Measurements from ENCODE around the gene PHYH.

DNA sequence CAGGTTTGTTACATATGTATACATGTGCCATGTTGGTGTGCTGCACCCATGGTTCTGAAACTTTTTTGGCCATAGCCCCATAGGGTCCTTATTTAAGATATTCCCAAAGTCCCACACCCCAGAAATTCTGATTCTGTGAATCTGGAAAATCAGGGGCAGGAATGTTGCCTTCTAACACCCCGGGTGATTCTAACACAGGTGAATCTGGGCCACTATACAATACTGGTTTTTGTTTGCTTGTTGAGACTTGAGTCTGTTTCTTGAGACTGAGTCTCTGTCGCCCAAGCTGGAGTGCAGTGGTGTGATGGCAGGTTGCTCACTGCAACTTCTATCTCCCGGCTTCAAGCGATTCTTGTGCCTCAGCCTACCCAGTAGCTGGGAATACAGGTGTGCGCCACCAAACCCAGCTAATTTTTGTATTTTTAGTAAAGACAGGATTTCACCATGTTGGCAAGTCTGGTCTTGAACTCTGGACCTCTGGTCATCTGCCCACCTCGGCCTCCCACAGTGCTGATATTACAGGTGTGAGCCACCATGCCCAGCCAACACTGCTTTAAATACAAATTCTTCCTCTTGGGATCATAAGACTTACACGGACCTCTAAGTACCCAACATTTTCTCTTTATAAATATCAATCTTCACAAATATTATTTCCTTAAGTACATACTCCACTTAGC is 16.9 kb upstream of the PHYH start:
- TF ChIP-seq, protein P1, sequence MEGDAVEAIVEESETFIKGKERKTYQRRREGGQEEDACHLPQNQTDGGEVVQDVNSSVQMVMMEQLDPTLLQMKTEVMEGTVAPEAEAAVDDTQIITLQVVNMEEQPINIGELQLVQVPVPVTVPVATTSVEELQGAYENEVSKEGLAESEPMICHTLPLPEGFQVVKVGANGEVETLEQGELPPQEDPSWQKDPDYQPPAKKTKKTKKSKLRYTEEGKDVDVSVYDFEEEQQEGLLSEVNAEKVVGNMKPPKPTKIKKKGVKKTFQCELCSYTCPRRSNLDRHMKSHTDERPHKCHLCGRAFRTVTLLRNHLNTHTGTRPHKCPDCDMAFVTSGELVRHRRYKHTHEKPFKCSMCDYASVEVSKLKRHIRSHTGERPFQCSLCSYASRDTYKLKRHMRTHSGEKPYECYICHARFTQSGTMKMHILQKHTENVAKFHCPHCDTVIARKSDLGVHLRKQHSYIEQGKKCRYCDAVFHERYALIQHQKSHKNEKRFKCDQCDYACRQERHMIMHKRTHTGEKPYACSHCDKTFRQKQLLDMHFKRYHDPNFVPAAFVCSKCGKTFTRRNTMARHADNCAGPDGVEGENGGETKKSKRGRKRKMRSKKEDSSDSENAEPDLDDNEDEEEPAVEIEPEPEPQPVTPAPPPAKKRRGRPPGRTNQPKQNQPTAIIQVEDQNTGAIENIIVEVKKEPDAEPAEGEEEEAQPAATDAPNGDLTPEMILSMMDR (IDR thresholded peaks at IDR 0.05; ENCODE audit: low read depth, low read length, missing input control): no peak
- TF ChIP-seq FOXA1 (IDR thresholded peaks at IDR 0.05): no peak
- TF ChIP-seq, protein P2, sequence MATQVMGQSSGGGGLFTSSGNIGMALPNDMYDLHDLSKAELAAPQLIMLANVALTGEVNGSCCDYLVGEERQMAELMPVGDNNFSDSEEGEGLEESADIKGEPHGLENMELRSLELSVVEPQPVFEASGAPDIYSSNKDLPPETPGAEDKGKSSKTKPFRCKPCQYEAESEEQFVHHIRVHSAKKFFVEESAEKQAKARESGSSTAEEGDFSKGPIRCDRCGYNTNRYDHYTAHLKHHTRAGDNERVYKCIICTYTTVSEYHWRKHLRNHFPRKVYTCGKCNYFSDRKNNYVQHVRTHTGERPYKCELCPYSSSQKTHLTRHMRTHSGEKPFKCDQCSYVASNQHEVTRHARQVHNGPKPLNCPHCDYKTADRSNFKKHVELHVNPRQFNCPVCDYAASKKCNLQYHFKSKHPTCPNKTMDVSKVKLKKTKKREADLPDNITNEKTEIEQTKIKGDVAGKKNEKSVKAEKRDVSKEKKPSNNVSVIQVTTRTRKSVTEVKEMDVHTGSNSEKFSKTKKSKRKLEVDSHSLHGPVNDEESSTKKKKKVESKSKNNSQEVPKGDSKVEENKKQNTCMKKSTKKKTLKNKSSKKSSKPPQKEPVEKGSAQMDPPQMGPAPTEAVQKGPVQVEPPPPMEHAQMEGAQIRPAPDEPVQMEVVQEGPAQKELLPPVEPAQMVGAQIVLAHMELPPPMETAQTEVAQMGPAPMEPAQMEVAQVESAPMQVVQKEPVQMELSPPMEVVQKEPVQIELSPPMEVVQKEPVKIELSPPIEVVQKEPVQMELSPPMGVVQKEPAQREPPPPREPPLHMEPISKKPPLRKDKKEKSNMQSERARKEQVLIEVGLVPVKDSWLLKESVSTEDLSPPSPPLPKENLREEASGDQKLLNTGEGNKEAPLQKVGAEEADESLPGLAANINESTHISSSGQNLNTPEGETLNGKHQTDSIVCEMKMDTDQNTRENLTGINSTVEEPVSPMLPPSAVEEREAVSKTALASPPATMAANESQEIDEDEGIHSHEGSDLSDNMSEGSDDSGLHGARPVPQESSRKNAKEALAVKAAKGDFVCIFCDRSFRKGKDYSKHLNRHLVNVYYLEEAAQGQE (IDR thresholded peaks at IDR 0.05): no peak
- no peak for TF ChIP-seq YY1 (IDR thresholded peaks at IDR 0.05)
- TF ChIP-seq, protein P3, sequence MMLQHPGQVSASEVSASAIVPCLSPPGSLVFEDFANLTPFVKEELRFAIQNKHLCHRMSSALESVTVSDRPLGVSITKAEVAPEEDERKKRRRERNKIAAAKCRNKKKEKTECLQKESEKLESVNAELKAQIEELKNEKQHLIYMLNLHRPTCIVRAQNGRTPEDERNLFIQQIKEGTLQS (IDR thresholded peaks at IDR 0.05): no peak
- TF ChIP-seq, protein P4, sequence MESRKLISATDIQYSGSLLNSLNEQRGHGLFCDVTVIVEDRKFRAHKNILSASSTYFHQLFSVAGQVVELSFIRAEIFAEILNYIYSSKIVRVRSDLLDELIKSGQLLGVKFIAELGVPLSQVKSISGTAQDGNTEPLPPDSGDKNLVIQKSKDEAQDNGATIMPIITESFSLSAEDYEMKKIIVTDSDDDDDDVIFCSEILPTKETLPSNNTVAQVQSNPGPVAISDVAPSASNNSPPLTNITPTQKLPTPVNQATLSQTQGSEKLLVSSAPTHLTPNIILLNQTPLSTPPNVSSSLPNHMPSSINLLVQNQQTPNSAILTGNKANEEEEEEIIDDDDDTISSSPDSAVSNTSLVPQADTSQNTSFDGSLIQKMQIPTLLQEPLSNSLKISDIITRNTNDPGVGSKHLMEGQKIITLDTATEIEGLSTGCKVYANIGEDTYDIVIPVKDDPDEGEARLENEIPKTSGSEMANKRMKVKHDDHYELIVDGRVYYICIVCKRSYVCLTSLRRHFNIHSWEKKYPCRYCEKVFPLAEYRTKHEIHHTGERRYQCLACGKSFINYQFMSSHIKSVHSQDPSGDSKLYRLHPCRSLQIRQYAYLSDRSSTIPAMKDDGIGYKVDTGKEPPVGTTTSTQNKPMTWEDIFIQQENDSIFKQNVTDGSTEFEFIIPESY (IDR thresholded peaks at IDR 0.05): no peak
- TF ChIP-seq RAD21 (IDR thresholded peaks at IDR 0.05): no peak
- no peak for TF ChIP-seq HNF4A (conservative IDR thresholded peaks at IDR 0.05)
- no peak for TF ChIP-seq JUND (IDR thresholded peaks at IDR 0.05)
- TF ChIP-seq HNF4G (IDR thresholded peaks at IDR 0.05): no peak
- no peak for TF ChIP-seq TAF1 (conservative IDR thresholded peaks at IDR 0.05)
- TF ChIP-seq RXRA (IDR thresholded peaks at IDR 0.05): no peak
- TF ChIP-seq, protein P5, sequence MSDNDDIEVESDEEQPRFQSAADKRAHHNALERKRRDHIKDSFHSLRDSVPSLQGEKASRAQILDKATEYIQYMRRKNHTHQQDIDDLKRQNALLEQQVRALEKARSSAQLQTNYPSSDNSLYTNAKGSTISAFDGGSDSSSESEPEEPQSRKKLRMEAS (IDR thresholded peaks at IDR 0.05): no peak

Measured in liver (tissue), 3 donors.